ENCODE measurements around the gene PACSIN2. TPM values are rescaled to one million over a fixed set of nuclear protein-coding genes. Genes with fewer than 3 reads are reported as not detected.

Gene PACSIN2
- total RNA-seq, 1 donor from 2014 or later: 19.2 TPM

DNA sequence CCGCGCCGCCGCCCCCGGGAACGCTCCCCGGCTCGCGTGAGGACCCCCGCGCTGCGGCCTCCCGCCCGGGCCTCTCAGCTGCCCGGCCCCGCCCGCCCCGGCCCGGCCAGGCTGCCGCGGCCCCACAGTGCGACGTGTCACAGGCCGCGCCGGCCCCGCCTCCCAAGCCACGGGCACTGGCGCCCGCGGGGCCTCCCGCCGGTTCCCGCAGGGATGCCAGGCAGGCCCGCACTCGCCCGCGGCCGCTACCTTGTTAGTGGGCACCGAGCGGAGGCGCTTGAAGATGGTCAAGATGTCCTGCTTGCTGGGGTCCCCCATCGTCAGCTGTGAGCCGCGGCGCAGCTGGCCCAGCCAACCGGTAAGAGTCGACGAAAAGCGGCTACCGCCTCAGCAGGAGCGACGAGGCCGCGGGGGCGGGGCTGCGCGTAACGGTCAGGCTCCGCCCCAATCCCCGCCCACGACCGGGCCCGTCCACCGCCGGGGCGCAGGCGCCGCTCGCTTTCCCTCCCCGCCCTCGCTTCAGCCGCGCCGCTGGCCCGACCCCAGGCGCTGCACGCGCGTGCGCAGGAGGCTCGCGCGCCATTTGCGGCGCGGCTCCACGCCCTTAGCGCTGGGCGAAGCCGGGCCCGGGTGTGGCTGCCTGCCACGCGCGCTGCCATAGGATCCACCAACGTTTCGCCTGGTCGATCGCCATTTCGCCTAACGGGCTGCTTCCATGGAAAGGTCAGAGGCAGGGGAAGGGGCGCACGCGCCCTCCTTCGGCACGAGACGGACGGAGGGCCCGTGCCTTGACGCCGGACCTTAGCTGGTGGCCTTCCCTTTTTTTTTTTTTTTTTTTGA is 157.9 kb downstream of the PACSIN2 start, which contains the start of gene ARFGAP3:
Gene ARFGAP3 (minus strand): TSS at position 409 of the 840 bp plus-strand sequence. CDS start 91 bp downstream, at position 318.
- peak; percentile 90 for DNase-seq

DNA sequence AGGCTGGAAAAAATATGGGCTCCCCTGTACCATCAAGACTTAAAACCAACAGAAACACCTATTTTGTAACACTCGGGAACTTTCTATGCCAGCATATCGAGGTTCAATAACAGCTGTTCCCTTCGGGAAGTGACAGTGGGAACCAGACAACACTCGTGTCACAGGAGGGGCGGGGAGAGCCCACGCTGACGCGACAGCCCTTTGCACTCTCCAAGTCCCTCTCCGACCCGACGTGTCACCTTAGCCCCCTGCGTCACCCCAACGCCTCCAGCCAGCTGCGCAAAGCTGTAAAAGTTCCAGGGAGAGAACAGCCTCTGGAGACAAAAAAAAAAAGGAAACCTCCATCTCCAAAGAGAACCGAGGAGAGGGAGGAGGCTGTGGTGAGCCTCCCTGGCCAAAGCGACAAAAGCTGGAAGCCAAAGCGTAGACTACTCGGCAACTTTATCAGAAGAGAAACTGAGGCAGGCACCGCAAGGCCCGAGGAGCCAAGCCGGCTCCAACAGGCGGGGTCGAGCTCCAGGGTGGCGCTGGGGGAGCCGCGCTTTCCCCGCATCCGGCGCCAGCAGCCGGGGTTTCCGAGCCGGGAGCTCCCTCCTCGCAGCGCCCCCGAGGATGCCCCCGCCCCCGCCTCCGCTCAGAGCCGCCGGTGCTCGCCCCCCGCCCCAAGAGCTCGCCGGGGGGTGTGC is 158.6 kb downstream of the PACSIN2 start:
- DNase-seq: no peak

GRCh38 chr22:42855721-42856120 is 159.2 kb downstream of the PACSIN2 start:
- DNase-seq: no peak

GRCh38 chr22:42855211-42855610 is 159.7 kb downstream of the PACSIN2 start:
- no peak for DNase-seq

DNA sequence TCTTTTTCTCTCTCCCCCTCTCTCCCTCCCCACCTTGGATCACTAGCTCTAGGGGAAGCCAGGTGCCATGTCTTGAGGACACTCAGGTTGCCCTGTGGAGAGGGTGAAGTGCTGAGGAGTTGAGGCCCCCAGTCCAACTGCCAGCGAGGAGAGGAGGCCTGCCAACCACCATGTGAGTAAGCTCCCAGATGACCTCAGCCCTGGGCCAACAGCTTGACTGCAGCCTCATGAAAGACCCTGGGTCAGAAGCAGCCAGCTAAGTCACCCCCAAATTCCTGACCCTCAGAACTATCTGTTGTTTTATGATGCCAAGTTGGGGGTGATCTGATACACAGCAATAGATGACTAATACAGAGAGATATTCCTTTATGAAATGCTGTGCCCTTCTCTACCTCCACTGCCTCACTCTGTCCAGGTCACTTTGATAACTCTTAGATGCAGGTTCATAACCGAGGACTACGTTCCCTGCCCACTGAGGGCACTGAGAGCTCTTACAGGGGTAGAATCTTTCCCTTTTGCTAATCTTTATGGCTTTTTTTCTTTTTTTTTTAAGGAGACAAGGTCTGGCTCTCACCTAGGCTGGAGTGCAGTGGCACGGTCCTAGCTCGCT is 165.9 kb downstream of the PACSIN2 start:
- DNase-seq: no peak

DNA sequence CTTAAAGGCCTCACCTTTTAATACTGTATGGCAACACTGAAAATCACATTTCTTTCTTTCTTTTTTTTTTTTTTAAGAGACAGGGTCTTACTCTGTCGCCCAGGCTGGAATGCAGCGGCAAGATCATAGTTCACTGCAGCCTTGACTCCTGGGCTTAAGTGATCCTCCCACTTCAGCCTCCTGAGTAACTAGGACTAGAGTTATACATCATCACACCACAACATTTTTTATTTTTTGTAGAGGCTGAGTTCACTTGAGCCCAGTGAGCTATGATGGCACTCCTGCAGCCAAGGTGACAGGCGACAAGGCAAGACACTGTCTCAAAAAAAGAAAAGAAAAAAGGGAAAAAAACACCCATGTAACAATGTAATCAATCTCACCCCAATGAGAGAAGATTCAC is 167.8 kb downstream of the PACSIN2 start:
- no peak for DNase-seq

DNA sequence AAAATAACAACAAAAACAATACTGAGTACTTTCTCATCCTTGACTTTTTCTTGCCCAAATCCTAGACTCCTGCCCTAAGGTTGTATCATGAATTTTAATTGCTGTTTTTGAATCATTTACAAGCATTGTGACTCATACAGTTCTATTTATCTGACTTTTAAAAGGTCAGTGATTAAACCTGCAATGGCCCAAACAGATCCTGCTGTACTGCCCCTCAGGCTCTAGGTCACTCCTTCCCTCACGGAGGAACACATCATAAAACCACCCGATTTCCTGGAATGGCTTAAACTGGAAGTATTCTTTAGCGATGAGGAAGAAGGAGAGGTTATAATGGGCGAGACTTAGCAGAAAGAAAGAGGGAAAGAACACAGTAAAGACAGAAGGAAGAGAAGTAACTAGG is 170.2 kb downstream of the PACSIN2 start:
- no peak for DNase-seq

- no peak for DNase-seq
Observed at GRCh38 chr22:42842658-42843370, 172.1 kb downstream of the PACSIN2 start.

GRCh38 chr22:42841444-42841843 is 173.5 kb downstream of the PACSIN2 start:
- DNase-seq: no peak

- no peak for DNase-seq
Observed at GRCh38 chr22:42837556-42837955, 177.4 kb downstream of the PACSIN2 start.

DNA sequence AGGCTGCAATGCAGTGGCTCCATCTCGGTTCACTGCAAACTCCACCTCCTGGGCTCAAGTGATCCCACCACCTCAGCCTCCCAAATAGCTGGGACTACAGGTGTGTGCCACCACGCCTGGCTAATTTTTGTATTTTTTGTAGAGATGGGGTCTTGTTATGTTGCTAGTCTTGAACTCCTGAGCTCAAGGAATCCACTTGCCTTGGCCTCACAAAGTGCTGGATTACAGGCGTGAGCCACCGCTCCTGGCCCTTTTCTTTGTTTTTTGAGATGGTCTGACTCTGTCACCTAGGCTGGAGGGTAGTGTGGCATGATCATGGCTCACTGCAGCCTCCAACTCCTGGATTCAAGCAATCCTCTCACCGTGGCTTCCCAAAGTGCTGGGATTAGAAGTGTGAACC is 178.9 kb downstream of the PACSIN2 start:
- DNase-seq: no peak

- DNase-seq: no peak
Observed at GRCh38 chr22:42834177-42834949, 180.6 kb downstream of the PACSIN2 start.

DNA sequence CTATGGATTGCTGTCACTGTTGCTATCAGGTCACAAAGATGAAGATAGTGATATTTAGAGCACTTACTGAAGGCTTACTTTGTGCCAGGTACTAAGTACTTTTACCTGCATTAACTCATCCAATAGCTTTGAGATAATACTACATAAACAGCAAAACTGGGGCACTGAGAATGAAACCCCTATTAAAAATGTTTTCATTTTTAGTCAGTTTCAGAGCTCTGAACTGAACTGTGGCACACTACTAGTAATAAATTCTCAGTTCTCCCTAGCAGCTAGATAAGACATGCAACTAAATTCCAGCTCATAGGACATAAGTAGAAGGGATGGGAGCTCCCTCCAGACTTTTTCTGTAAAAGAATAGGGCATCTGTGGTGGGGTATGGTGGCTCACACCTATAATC is 181.8 kb downstream of the PACSIN2 start:
- no peak for DNase-seq

- no peak for DNase-seq
Observed at GRCh38 chr22:42831712-42832111, 183.2 kb downstream of the PACSIN2 start.

DNA sequence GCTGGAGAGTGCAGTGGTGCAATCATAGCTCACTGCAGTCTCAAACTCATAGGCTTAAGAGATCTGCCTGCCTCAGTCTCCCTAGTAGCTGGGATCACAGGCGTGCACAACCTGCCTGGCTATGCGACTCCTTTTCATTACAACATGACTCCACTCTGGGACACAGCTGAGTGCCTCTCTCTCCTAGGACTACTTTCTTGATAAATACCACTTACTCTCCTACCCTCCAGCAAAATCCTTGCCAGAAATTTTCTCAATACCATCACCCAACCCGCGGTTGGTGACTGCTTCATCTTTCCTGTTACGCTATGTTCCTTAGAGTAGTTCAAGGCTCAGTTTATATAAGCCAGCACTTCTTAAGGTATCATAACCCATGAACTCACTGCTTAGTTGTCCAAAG is 184.8 kb downstream of the PACSIN2 start:
- DNase-seq: no peak

GRCh38 chr22:42829302-42829701 is 185.6 kb downstream of the PACSIN2 start:
- DNase-seq: no peak

GRCh38 chr22:42825796-42826195 is 189.2 kb downstream of the PACSIN2 start:
- DNase-seq: no peak

GRCh38 chr22:42821386-42821785 is 193.6 kb downstream of the PACSIN2 start:
- no peak for DNase-seq

DNA sequence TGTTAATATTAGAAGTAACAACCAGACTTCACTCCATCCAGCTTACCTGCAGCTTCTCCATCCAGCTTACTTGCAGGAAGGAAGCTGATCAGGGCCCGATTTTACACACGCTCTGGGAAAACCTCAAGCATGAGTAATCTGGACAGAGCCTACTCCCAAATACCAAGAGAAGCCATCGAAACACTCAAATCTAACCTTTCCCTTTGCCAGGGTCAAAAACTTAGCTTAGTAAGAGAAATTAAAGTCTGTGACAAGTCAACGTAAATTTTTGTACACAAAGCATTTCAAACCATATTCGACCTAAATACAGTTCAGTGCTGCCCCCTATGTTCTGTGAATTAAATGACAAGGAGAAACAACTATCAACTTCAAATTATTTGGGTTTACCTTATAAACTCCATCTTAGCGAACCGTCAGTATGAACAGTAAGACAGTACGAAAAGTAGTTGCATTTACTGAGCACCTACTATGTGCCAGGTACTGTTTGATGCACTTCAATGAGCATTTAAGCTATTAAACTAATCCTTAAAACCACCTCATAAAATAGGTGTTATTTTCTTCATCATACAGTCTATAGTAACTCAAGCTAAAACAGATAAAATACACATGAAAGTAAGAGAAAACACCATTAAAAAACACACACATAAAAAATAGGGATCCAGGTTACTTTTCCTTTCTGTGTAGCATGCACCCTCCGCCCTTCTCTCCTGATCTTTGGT is 194.7 kb downstream of the PACSIN2 start:
- no peak for DNase-seq
